Measurements from ENCODE around the gene FGD4.
"Not testable (repeated sequence)": the region's sequence is repeated elsewhere in the genome, so short reads cannot be mapped to it uniquely, and the experiment has no call there.

GRCh38 chr12:32526343-32526742, 127.0 kb downstream of the FGD4 start:
- TF ChIP-seq, protein P1, sequence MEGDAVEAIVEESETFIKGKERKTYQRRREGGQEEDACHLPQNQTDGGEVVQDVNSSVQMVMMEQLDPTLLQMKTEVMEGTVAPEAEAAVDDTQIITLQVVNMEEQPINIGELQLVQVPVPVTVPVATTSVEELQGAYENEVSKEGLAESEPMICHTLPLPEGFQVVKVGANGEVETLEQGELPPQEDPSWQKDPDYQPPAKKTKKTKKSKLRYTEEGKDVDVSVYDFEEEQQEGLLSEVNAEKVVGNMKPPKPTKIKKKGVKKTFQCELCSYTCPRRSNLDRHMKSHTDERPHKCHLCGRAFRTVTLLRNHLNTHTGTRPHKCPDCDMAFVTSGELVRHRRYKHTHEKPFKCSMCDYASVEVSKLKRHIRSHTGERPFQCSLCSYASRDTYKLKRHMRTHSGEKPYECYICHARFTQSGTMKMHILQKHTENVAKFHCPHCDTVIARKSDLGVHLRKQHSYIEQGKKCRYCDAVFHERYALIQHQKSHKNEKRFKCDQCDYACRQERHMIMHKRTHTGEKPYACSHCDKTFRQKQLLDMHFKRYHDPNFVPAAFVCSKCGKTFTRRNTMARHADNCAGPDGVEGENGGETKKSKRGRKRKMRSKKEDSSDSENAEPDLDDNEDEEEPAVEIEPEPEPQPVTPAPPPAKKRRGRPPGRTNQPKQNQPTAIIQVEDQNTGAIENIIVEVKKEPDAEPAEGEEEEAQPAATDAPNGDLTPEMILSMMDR (IDR thresholded peaks at IDR 0.05; ENCODE audit: insufficient read depth, low read length): not testable (repeated sequence)
- not testable (repeated sequence) for TF ChIP-seq REST (IDR thresholded peaks at IDR 0.05; ENCODE audit: insufficient replicate concordance, low read depth)

All from HL-60 (cell line).